ENCODE measurements around the gene TPSD1. TPM values are rescaled to one million over a fixed set of nuclear protein-coding genes. Genes with fewer than 3 reads are reported as not detected.

The TPSD1 gene
- total and polyA plus RNA-seq, 9 of the 15 experiments (the other 6 are each of a cell fraction or from before 2014, with no cell fraction given): not detected

DNA sequence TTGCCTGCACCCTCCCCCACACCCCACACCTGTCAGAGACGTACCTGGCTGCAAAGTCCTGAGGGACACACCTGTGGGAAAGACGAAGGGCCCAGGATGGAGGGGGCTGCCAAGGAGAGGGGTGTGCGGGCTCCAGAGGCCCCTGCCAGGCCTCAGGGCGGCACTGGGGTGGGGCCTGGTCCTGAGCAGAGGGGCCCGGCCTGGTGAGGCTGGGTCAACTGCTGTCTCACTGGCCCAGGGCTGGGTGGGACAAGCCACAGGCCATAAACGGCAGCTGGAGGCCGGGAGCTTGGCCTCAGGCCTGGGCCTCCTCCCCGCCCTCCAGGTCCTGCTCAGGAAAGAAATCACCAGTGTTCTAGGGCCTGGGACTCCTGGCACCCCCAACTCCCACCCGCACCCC is 31.3 kb upstream of the TPSD1 start:
- in situ Hi-C loops (cut with MboI) (no loop called here), intact Hi-C loops (cut with micrococcal nuclease) (no loop called here)
- no peaks in the 10 kb centered on the region for H3K79me2 ChIP-seq (ENCODE audit: control insufficient read depth, insufficient read depth, low read length)
- H3K27me3 ChIP-seq (ENCODE audit: control insufficient read depth in 2 of 2, insufficient read depth in 2 of 2, low read length in 2 of 2): peaks cover 33 to 60% of the 10 kb centered on the region in 2 experiments
- ATAC-seq (no peak), DNase-seq (ENCODE audit: extremely low read depth in 1 of 4, low spot score in 3 of 4) (no peak), FAIRE-seq (no peak)
- no peak overlapping the region for H2AFZ ChIP-seq (ENCODE audit: low read depth, low read length)
- peaks cover 13% of the 10 kb centered on the region; the same call in 1 of the 2 replicates for H4K20me1 ChIP-seq (replicated peaks; ENCODE audit: control insufficient read depth, insufficient read depth, low read length)
- H3K27ac ChIP-seq (ENCODE audit: extremely low read depth, low read depth, low read length): no peak overlapping the region
- CTCF ChIA-PET (ENCODE audit: low intra/inter-chr PET ratio): no interaction called here
- no peak overlapping the region for H3K9ac ChIP-seq (ENCODE audit: insufficient read depth in 1 of 2, low read depth in 2 of 2, low read length in 2 of 2)
- no peak overlapping the region for H3K4me2 ChIP-seq (ENCODE audit: insufficient read depth, low read length)
- no peaks in the 10 kb centered on the region for H3K9me1 ChIP-seq (ENCODE audit: control insufficient read depth, insufficient read depth, low read length)
- H3K4me1 ChIP-seq (replicated peaks in 1 of 2; ENCODE audit: control insufficient read depth in 2 of 2, insufficient read depth in 2 of 2, low read length in 2 of 2): peaks cover 0 to 46% of the 10 kb centered on the region in 2 experiments; a peak in 2 of 5 replicates
- no TSS peak for BruUV-seq (replicated peaks)
- POLR2A ChIA-PET: no interaction called here
- TF ChIP-seq PYGO2 (tag; IDR thresholded peaks at IDR 0.05) (no peak), PTBP1 (IDR thresholded peaks at IDR 0.05; ENCODE audit: low read depth, low read length) (no peak), SMARCC2 (IDR thresholded peaks at IDR 0.05; ENCODE audit: low read depth) (no peak), PHF20 (IDR thresholded peaks at IDR 0.05; ENCODE audit: partially characterized antibody) (no peak)
- TF ChIP-seq, protein P1, sequence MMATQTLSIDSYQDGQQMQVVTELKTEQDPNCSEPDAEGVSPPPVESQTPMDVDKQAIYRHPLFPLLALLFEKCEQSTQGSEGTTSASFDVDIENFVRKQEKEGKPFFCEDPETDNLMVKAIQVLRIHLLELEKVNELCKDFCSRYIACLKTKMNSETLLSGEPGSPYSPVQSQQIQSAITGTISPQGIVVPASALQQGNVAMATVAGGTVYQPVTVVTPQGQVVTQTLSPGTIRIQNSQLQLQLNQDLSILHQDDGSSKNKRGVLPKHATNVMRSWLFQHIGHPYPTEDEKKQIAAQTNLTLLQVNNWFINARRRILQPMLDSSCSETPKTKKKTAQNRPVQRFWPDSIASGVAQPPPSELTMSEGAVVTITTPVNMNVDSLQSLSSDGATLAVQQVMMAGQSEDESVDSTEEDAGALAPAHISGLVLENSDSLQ (IDR thresholded peaks at IDR 0.05): no peak
- TF ChIP-seq, protein P2, sequence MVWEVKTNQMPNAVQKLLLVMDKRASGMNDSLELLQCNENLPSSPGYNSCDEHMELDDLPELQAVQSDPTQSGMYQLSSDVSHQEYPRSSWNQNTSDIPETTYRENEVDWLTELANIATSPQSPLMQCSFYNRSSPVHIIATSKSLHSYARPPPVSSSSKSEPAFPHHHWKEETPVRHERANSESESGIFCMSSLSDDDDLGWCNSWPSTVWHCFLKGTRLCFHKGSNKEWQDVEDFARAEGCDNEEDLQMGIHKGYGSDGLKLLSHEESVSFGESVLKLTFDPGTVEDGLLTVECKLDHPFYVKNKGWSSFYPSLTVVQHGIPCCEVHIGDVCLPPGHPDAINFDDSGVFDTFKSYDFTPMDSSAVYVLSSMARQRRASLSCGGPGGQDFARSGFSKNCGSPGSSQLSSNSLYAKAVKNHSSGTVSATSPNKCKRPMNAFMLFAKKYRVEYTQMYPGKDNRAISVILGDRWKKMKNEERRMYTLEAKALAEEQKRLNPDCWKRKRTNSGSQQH (CRISPR knock-in tag; IDR thresholded peaks at IDR 0.05): no peak
- WGBS (ENCODE audit: insufficient coverage, low coverage, missing lambda C conversion rate): 4% methylated on average over 5 of the region's 9 CpGs
- H3K4me3 ChIP-seq: no peak overlapping the region
- no peaks in the 10 kb centered on the region for H3K9me3 ChIP-seq (replicated peaks; ENCODE audit: control insufficient read depth, insufficient read depth, low read depth, low read length)
- no peaks in the 10 kb centered on the region for H3K36me3 ChIP-seq (ENCODE audit: control insufficient read depth, insufficient read depth, low read length)
